Psoas muscle (tissue), 8 donors: ENCODE measurements around the gene RELN. TPM values are rescaled to one million over a fixed set of nuclear protein-coding genes. Genes with fewer than 3 reads are reported as not detected.

ENCODE experiments used
- ATAC-seq, 4 donors: fragments of 200-7000 bp; cut with Tn5 transposase; one replicate each; pipeline ENCODE4 v1.9.1; 2020; ENCODE audit warnings: moderate library complexity in 3 of 4, mild to moderate bottlenecking in 2 of 4
- DNase-seq, 2 donors: peaks; one replicate each; pipeline ENCODE4 v3.0.0-alpha.2; 2020
- H3K27ac ChIP-seq: fragments of 200-600 bp; one replicate; pipeline ENCODE4 v1.8.0; 2022
- H3K27me3 ChIP-seq, 3 donors: fragments of 200-600 bp in 1 of 3; one replicate each; pipeline versions ENCODE4 v1.6.1 to v1.8.0; 2013 to 2022; ENCODE audit warnings: low read length in 2 of 3, mild to moderate bottlenecking in 2 of 3, moderate library complexity in 1 of 3; ENCODE audit not compliant: insufficient read depth in 3 of 3
- H3K36me3 ChIP-seq, 2 donors: fragments of 200-600 bp in 1 of 2; one replicate each; pipeline versions ENCODE4 v1.6.1 to v1.8.0; 2013 to 2022; ENCODE audit warnings: low read depth in 1 of 2, mild to moderate bottlenecking in 1 of 2, moderate library complexity in 1 of 2; ENCODE audit not compliant: insufficient read depth in 1 of 2
- H3K4me1 ChIP-seq: fragments of 200-600 bp; one replicate; pipeline ENCODE4 v1.8.0; 2022
- H3K4me3 ChIP-seq: fragments of 200-600 bp; one replicate; pipeline ENCODE4 v1.8.0; 2022; ENCODE audit warnings: mild to moderate bottlenecking
- H3K9me3 ChIP-seq: fragments of 200-600 bp; one replicate; pipeline ENCODE4 v1.8.0; 2022
- CTCF ChIP-seq: fragments of 200-600 bp; IDR thresholded peaks from one replicate; pipeline ENCODE4 v1.8.0; 2022; ENCODE audit warnings: antibody characterized with exemption
- WGBS, 3 donors: extraction: QIAGEN DNeasy Blood & Tissue Kit; methylation state at CpG; one replicate each; pipeline versions ENCODE4 v1.1.6 to v1.1.7; 2013; 5-methylcytosine and 5-hydroxymethylcytosine counted together
- intact Hi-C, 2 donors: fragments of 100-400 bp; cut with DNase I; formaldehyde crosslinking; loops; one replicate each; pipeline versions ENCODE4 v1.11.0 to v1.14.2; 2022
- polyA plus RNA-seq, 3 donors: library from polyadenylated mRNA; stranded (reverse); fragments of 200-250 nt; gene quantifications; one replicate each; pipeline ENCODE4 v1.2.3, GENCODE V29; 2013
- total RNA-seq, 4 donors: library from RNA; stranded (reverse); fragmentation: NEBNext Ultra II Directional in 2 of 4; extraction: Animal tissue kit (Norgen Biotek cat#: 25700) in 2 of 4; gene quantifications; one replicate each; pipeline versions ENCODE4 v1.2.1 to v1.2.4, GENCODE V29; 2021 to 2023
- donor health status: healthy with polysubstance abuse.
- donor health status: DM: no; HTN: no; CAD: no; lungs with moderate emphysema.
- donor health status: Bipolar disorder and iron deficiency.
- donor health status: healthy.
- donor health status: DM: yes; HTN: yes; CAD: no.
- donor health status: DM: no; HTN: no; CAD: no.
- donor health status: DM: no; HTN: no; CAD: no.
- donor health status: DM: yes; HTN: yes; CAD: no.

Gene RELN
- total and polyA plus RNA-seq, 7 donors, result 0.10 to 0.44 (median 0.32) TPM

GRCh38 chr7:103887853-103888602 lies 101.4 kb downstream of the RELN start:
- no peak for TF ChIP-seq CTCF
- Histone ChIP-seq H3K9me3 (no peaks in the 10 kb centered on the region), H3K4me3 (no peak overlapping the region), H3K36me3 (no peaks in the 10 kb centered on the region), H3K27ac (no peak overlapping the region), H3K27me3 (no peaks in the 10 kb centered on the region), H3K4me1 (no peaks in the 10 kb centered on the region)
- ATAC-seq (no peak), DNase-seq (no peak)
- 69 to 79% (median 71%) methylated on average over 2 of the region's 2 CpGs for WGBS, 3 donors
- intact Hi-C loops, result no loop called here

GRCh38 chr7:103887050-103887449 lies 102.4 kb downstream of the RELN start:
- no peak for DNase-seq
- H3K27ac ChIP-seq, result no peak overlapping the region
- H3K36me3 ChIP-seq, result no peaks in the 10 kb centered on the region
- no peak for ATAC-seq
- H3K27me3 ChIP-seq, result no peaks in the 10 kb centered on the region
- H3K4me3 ChIP-seq, result no peak overlapping the region
- no peak for TF ChIP-seq CTCF
- H3K9me3 ChIP-seq, result no peaks in the 10 kb centered on the region
- 46 to 53% (median 49%) methylated on average over 3 of the region's 3 CpGs for WGBS, 3 donors
- intact Hi-C loops, result no loop called here
- no peaks in the 10 kb centered on the region for H3K4me1 ChIP-seq

- no peak for TF ChIP-seq CTCF
- intact Hi-C loops, result no loop called here
Measured at GRCh38 chr7:103879928-103880600, 109.4 kb downstream of the RELN start.

GRCh38 chr7:103879411-103879810 lies 110.0 kb downstream of the RELN start:
- ATAC-seq (no peak), DNase-seq (no peak)
- Histone ChIP-seq H3K27me3 (no peaks in the 10 kb centered on the region), H3K27ac (no peak overlapping the region), H3K4me3 (no peak overlapping the region), H3K4me1 (no peaks in the 10 kb centered on the region), H3K9me3 (no peaks in the 10 kb centered on the region), H3K36me3 (no peaks in the 10 kb centered on the region)
- TF ChIP-seq CTCF, result no peak
- WGBS, 3 donors, result 33 to 54% (median 38%) methylated on average over 1 of the region's 1 CpG
- intact Hi-C loops, result no loop called here

More at GRCh38 chr7:103879928-103880600, 109.4 kb downstream of the RELN start:
- DNase-seq (no peak), ATAC-seq (no peak)
- H3K27ac ChIP-seq, result no peak overlapping the region
- no peaks in the 10 kb centered on the region for H3K4me1 ChIP-seq
- no peaks in the 10 kb centered on the region for H3K36me3 ChIP-seq
- H3K27me3 ChIP-seq, result no peaks in the 10 kb centered on the region
- H3K9me3 ChIP-seq, result no peaks in the 10 kb centered on the region
- 77 to 87% (median 82%) methylated on average over 3 of the region's 3 CpGs for WGBS, 3 donors
- H3K4me3 ChIP-seq, result no peak overlapping the region
